HepG2 (cell line): Measurements from ENCODE around the gene MRPL43. TPM values are rescaled to one million over a fixed set of nuclear protein-coding genes. Genes with fewer than 3 reads are reported as not detected.

Experiments
- microRNA counts: library from miRNA; unstranded; fragments of <30 nt; microRNA quantifications from one replicate; lab custom pipeline; 2015
- microRNA-seq: library from miRNA; unstranded; fragments of <30 nt; microRNA quantifications from one replicate; pipeline ENCODE4, GENCODE V29; 2020
- polyA plus RNA-seq, 8 experiments: library from polyadenylated mRNA; depleted of rRNA in 3 of 8; stranded (reverse) in 7 of 8; unstranded in 1 of 8; fragments of >200 nt; fragmentation: Illumina TruSeq in 4 of 8; extraction: Trizol in 4 of 8; gene quantifications; 2 replicates each; pipeline versions ENCODE4 v1.2.1 to v1.2.3, GENCODE V29; 2011 to 2016; ENCODE audit warnings: low read depth in 4 of 8, missing spikeins in 1 of 8, mixed read lengths in 1 of 8; ENCODE audit not compliant: insufficient read depth in 1 of 8
- small RNA-seq, 3 experiments: library from RNA; depleted of rRNA; stranded (forward); fragments of <200 nt; gene quantifications; one replicate each; pipeline ENCODE3, GENCODE V24; 2012; ENCODE audit warnings: low read depth in 2 of 3, low replicate concordance in 1 of 3; ENCODE audit not compliant: insufficient read length in 3 of 3, insufficient read depth in 2 of 3
- total RNA-seq, 5 experiments: library from RNA; depleted of rRNA; stranded (reverse); fragments of >200 nt; fragmentation: Illumina TruSeq; extraction: Trizol; gene quantifications; 2 replicates each; pipeline ENCODE4 v1.2.3, GENCODE V29; 2016; ENCODE audit warnings: low read depth in 1 of 5

MRPL43 gene
- total and polyA plus RNA-seq, 2 of the 13 experiments (the other 11 are each of a cell fraction or from before 2014, with no cell fraction given): 71.0 to 73.7 TPM

MicroRNA genes within 50 kb of the gene (microRNA counts, 767-probe panel; counts per million panel counts)
- not detected for microRNA hsa-miR-608 (lab: Ali Mortazavi, UCI)

Small RNA genes within 50 kb of the gene (microRNA-seq; reads per million reads assigned to microRNA genes)
- not detected for gene MIR608

Small RNA genes within 50 kb of the gene (small RNA-seq; reads per million reads assigned to genes)
- gene MIR608: 0 reads per million in 3 experiments

Other genes starting within 250 kb of the MRPL43 start
- not detected in 2 replicates for gene PAX2, start 241.9 kb downstream of the MRPL43 start, total RNA-seq (2016; rRNA removed; fragmentation: Illumina TruSeq; extraction: Trizol)
- not detected in 2 replicates for gene PAX2, start 241.9 kb downstream of the MRPL43 start, polyA plus RNA-seq (2011; rRNA removed)
- gene SLF2, start 74.5 kb downstream of the MRPL43 start, total RNA-seq (2016; rRNA removed; fragmentation: Illumina TruSeq; extraction: Trizol): 48.1 and 59.8 TPM in 2 replicates
- gene SLF2, start 74.5 kb downstream of the MRPL43 start, polyA plus RNA-seq (2011; rRNA removed): 12.2 and 12.6 TPM in 2 replicates
- gene SEMA4G, start 18.0 kb downstream of the MRPL43 start, total RNA-seq (2016; rRNA removed; fragmentation: Illumina TruSeq; extraction: Trizol): 42.9 and 46.2 TPM in 2 replicates
- 207 and 236 TPM in 2 replicates for gene SEMA4G, start 18.0 kb downstream of the MRPL43 start, polyA plus RNA-seq (2011; rRNA removed)
- gene TWNK, start within 50 bp of the MRPL43 start, total RNA-seq (2016; rRNA removed; fragmentation: Illumina TruSeq; extraction: Trizol): 16.5 and 21.9 TPM in 2 replicates
- gene TWNK, start within 50 bp of the MRPL43 start, polyA plus RNA-seq (2011; rRNA removed): 10.7 and 14.1 TPM in 2 replicates
- 60.7 and 65.6 TPM in 2 replicates for gene LZTS2, start 12.3 kb upstream of the MRPL43 start, total RNA-seq (2016; rRNA removed; fragmentation: Illumina TruSeq; extraction: Trizol)
- gene LZTS2, start 12.3 kb upstream of the MRPL43 start, polyA plus RNA-seq (2011; rRNA removed): 43.6 and 59.7 TPM in 2 replicates
- gene PDZD7, start 43.6 kb upstream of the MRPL43 start, total RNA-seq (2016; rRNA removed; fragmentation: Illumina TruSeq; extraction: Trizol): 0.60 and 0.73 TPM in 2 replicates
- 0.58 and 0.78 TPM in 2 replicates for gene PDZD7, start 43.6 kb upstream of the MRPL43 start, polyA plus RNA-seq (2011; rRNA removed)
- 11.9 and 16.8 TPM in 2 replicates for gene SFXN3, start 43.7 kb upstream of the MRPL43 start, total RNA-seq (2016; rRNA removed; fragmentation: Illumina TruSeq; extraction: Trizol)
- gene SFXN3, start 43.7 kb upstream of the MRPL43 start, polyA plus RNA-seq (2011; rRNA removed): 71.5 and 86.1 TPM in 2 replicates
- gene KAZALD1, start 74.5 kb upstream of the MRPL43 start, total RNA-seq (2016; rRNA removed; fragmentation: Illumina TruSeq; extraction: Trizol): 18.0 and 27.7 TPM in 2 replicates
- gene KAZALD1, start 74.5 kb upstream of the MRPL43 start, polyA plus RNA-seq (2011; rRNA removed): 16.7 and 16.8 TPM in 2 replicates
- gene TLX1, start 143.8 kb upstream of the MRPL43 start, total RNA-seq (2016; rRNA removed; fragmentation: Illumina TruSeq; extraction: Trizol): 0.07 TPM in 2 replicates
- gene TLX1, start 143.8 kb upstream of the MRPL43 start, polyA plus RNA-seq (2011; rRNA removed): 0.20 and 0.26 TPM in 2 replicates
- gene LBX1, start 242.0 kb upstream of the MRPL43 start, total RNA-seq (2016; rRNA removed; fragmentation: Illumina TruSeq; extraction: Trizol): not detected in 2 replicates
- gene LBX1, start 242.0 kb upstream of the MRPL43 start, polyA plus RNA-seq (2011; rRNA removed): not detected in 2 replicates